CD14-positive monocyte (primary cell): ENCODE measurements around the gene NDUFAF8. TPM values are rescaled to one million over a fixed set of nuclear protein-coding genes. Genes with fewer than 3 reads are reported as not detected.

ENCODE experiments used
- DNase-seq, 3 donors: peaks; one replicate each; pipeline ENCODE4 v3.0.0-alpha.2; 2011 to 2022
- H2AFZ ChIP-seq: 2 replicates; pipeline ENCODE4 v1.6.0; 2012; ENCODE audit warnings: mild to moderate bottlenecking, low read depth, low read length, inconsistent platforms; ENCODE audit not compliant: insufficient read depth, poor library complexity, severe bottlenecking
- H3K27ac ChIP-seq, 2 donors: 1 replicate in 1 of 2; 2 replicates in 1 of 2; pipeline ENCODE4 v1.5.1; 2012 to 2013; ENCODE audit warnings: low read length in 2 of 2, control low read depth in 1 of 2, inconsistent platforms in 1 of 2, low read depth in 1 of 2, mild to moderate bottlenecking in 1 of 2
- H3K27me3 ChIP-seq, 2 donors: one replicate each; pipeline versions ENCODE4 v1.6.0 to v1.6.1; 2011 to 2013; ENCODE audit warnings: low read length in 2 of 2; ENCODE audit not compliant: control insufficient read depth in 2 of 2, insufficient read depth in 2 of 2
- H3K36me3 ChIP-seq, 2 donors: replicated peaks in 1 of 2; 1 replicate in 1 of 2; 2 replicates in 1 of 2; pipeline versions ENCODE4 v1.5.1 to v1.6.1; 2012 to 2013; ENCODE audit warnings: low read length in 2 of 2, control low read depth in 1 of 2, inconsistent platforms in 1 of 2, mild to moderate bottlenecking in 1 of 2; ENCODE audit not compliant: insufficient read depth in 2 of 2, control insufficient read depth in 1 of 2
- H3K4me1 ChIP-seq, 2 donors: 1 replicate in 1 of 2; 2 replicates in 1 of 2; pipeline versions ENCODE4 v1.5.1 to v1.6.1; 2012 to 2013; ENCODE audit warnings: low read length in 2 of 2, control low read depth in 1 of 2, inconsistent platforms in 1 of 2, mild to moderate bottlenecking in 1 of 2, moderate library complexity in 1 of 2; ENCODE audit not compliant: insufficient read depth in 2 of 2, control insufficient read depth in 1 of 2
- H3K4me2 ChIP-seq: replicated peaks from 2 replicates; pipeline ENCODE3; 2012; ENCODE audit warnings: low read length, moderate library complexity, mild to moderate bottlenecking; ENCODE audit not compliant: poor library complexity, severe bottlenecking; ENCODE audit errors: extremely low read depth
- H3K4me3 ChIP-seq, 3 experiments: fragments of 200-600 bp in 1 of 3; sonication (generic) in 1 of 3; replicated peaks in 1 of 3; 1 replicate in 2 of 3; 2 replicates in 1 of 3; pipeline ENCODE4 v1.5.1; 2011 to 2013; ENCODE audit warnings: low read length in 3 of 3, mild to moderate bottlenecking in 3 of 3, control low read depth in 2 of 3, low read depth in 2 of 3, inconsistent platforms in 1 of 3, moderate library complexity in 1 of 3
- H3K79me2 ChIP-seq: 2 replicates; pipeline ENCODE4 v1.6.0; 2012; ENCODE audit warnings: mild to moderate bottlenecking, control low read depth, inconsistent platforms, low read length, moderate library complexity; ENCODE audit not compliant: insufficient read depth
- H3K9ac ChIP-seq: 2 replicates; pipeline ENCODE4 v1.6.0; 2017; ENCODE audit warnings: low read length, mild to moderate bottlenecking; ENCODE audit not compliant: insufficient read depth, poor library complexity, severe bottlenecking
- H3K9me3 ChIP-seq, 2 donors: replicated peaks in 1 of 2; 1 replicate in 1 of 2; 2 replicates in 1 of 2; pipeline versions ENCODE4 v1.5.1 to v1.6.1; 2012 to 2013; ENCODE audit warnings: low read length in 2 of 2, control low read depth in 1 of 2; ENCODE audit not compliant: control insufficient read depth in 1 of 2, insufficient read depth in 1 of 2
- H4K20me1 ChIP-seq: 2 replicates; pipeline ENCODE4 v1.6.0; 2012; ENCODE audit warnings: mild to moderate bottlenecking, low read length, control low read depth, moderate library complexity; ENCODE audit not compliant: insufficient read depth
- H3K27ac Mint-ChIP-seq, 7 donors: one replicate each; pipeline ENCODE4 v1.8.0; 2020; ENCODE audit warnings: mild to moderate bottlenecking in 7 of 7, mixed read lengths in 7 of 7, moderate library complexity in 6 of 7, inconsistent platforms in 2 of 7
- H3K27me3 Mint-ChIP-seq, 3 donors: one replicate each; pipeline ENCODE4 v1.8.0; 2021 to 2022; ENCODE audit warnings: low read depth in 3 of 3, mild to moderate bottlenecking in 3 of 3, mixed read lengths in 3 of 3, moderate library complexity in 3 of 3, inconsistent platforms in 1 of 3
- H3K36me3 Mint-ChIP-seq, 2 donors: one replicate each; pipeline ENCODE4 v1.8.0; 2020; ENCODE audit warnings: mixed read lengths in 2 of 2, inconsistent platforms in 1 of 2, mild to moderate bottlenecking in 1 of 2
- H3K4me1 Mint-ChIP-seq: one replicate; pipeline ENCODE4 v1.8.0; 2020; ENCODE audit warnings: mild to moderate bottlenecking, mixed read lengths
- H3K4me3 Mint-ChIP-seq, 2 donors: one replicate each; pipeline ENCODE4 v1.8.0; 2020; ENCODE audit warnings: mild to moderate bottlenecking in 2 of 2, mixed read lengths in 2 of 2, moderate library complexity in 1 of 2
- H3K9me3 Mint-ChIP-seq, 7 donors: one replicate each; pipeline ENCODE4 v1.8.0; 2020 to 2022; ENCODE audit warnings: mixed read lengths in 7 of 7, mild to moderate bottlenecking in 6 of 7, moderate library complexity in 6 of 7, inconsistent platforms in 2 of 7
- CTCF ChIP-seq: fragments of 200-600 bp; IDR thresholded peaks from one replicate; pipeline ENCODE4 v1.8.0; 2022; ENCODE audit warnings: antibody characterized with exemption, mild to moderate bottlenecking
- WGBS: methylation state at CpG from one replicate; pipeline ENCODE4 v1.1.5; 2013; ENCODE audit warnings: missing lambda C conversion rate; ENCODE audit not compliant: insufficient coverage; 5-methylcytosine and 5-hydroxymethylcytosine counted together
- intact Hi-C, 2 donors: fragments of 100-400 bp; cut with micrococcal nuclease; formaldehyde crosslinking; loops; one replicate each; pipeline versions ENCODE4 v1.15.0 to v1.15.1; 2023
- polyA plus RNA-seq, 3 donors: library from polyadenylated mRNA; depleted of rRNA in 1 of 3; unstranded in 2 of 3; stranded (reverse) in 1 of 3; fragments of 300-500 nt in 2 of 3; fragments of >200 nt in 1 of 3; fragmentation: Illumina TruSeq in 2 of 3; gene quantifications; 1 replicate in 2 of 3; 2 replicates in 1 of 3; pipeline ENCODE4 v1.2.3, GENCODE V29; 2012 to 2021

The NDUFAF8 gene
- polyA plus RNA-seq, 3 donors: 27.0 to 61.3 (median 41.0) TPM

- Mint-ChIP-seq H3K27ac (peak overlapping the region; percentile 70 to 87 (median 79)), H3K27me3 (no peaks in the 10 kb centered on the region), H3K4me1 (peaks cover 40% of the 10 kb centered on the region), H3K9me3 (peaks cover 0 to 2% (median 0%) of the 10 kb centered on the region in 7 donors), H3K36me3 (peaks cover 22 to 38% of the 10 kb centered on the region in 2 donors), H3K4me3 (peak overlapping the region in 1 of 2 donors; percentile 75)
- Histone ChIP-seq H3K36me3 (peaks cover 41 to 42% of the 10 kb centered on the region in 2 donors), H3K4me3 (peak overlapping the region in 1 of 3 experiments; percentile 34), H3K4me1 (peaks cover 40 to 44% of the 10 kb centered on the region in 2 donors), H3K9ac (peak overlapping the region; percentile 19), H2AFZ (peak overlapping the region; percentile 38), H3K9me3 (no peaks in the 10 kb centered on the region), H3K79me2 (no peaks in the 10 kb centered on the region), H4K20me1 (peaks cover 17% of the 10 kb centered on the region), H3K27me3 (no peaks in the 10 kb centered on the region), H3K27ac (peak overlapping the region; percentile 54 to 72), H3K4me2 (peak overlapping the region; percentile 31)
- intact Hi-C loops: loop anchor here in 1 of 2 donors (10.0 kb wide), 1 partner anchor 194 kb away; the partner anchor contains the start of gene BAIAP2
- TF ChIP-seq CTCF: no peak
- 24% methylated on average over 5 of the region's 9 CpGs for WGBS
- peak; percentile 62 to 80 (median 74) for DNase-seq
Observed at GRCh38 chr17:81228420-81228819, 10.7 kb upstream of the NDUFAF8 start.

GRCh38 chr17:81228834-81229665, 10.1 kb upstream of the NDUFAF8 start:
- H3K27me3 Mint-ChIP-seq: no peaks in the 10 kb centered on the region
- 74% methylated on average over 29 of the region's 32 CpGs for WGBS
- H3K36me3 Mint-ChIP-seq: peaks cover 24 to 44% of the 10 kb centered on the region in 2 donors
- Histone ChIP-seq H3K27ac (peak overlapping the region; percentile 54 to 72), H3K9me3 (no peaks in the 10 kb centered on the region), H4K20me1 (peaks cover 23% of the 10 kb centered on the region), H2AFZ (peak overlapping the region; percentile 38), H3K9ac (peak overlapping the region; percentile 19), H3K4me1 (peaks cover 34 to 38% of the 10 kb centered on the region in 2 donors), H3K36me3 (peaks cover 47 to 48% of the 10 kb centered on the region in 2 donors), H3K79me2 (peaks cover under 1% of the 10 kb centered on the region), H3K4me2 (peak overlapping the region; percentile 31), H3K4me3 (peak overlapping the region in 1 of 3 experiments; percentile 34), H3K27me3 (no peaks in the 10 kb centered on the region)
- H3K27ac Mint-ChIP-seq: peak overlapping the region; percentile 70 to 87 (median 79)
- no peak for TF ChIP-seq CTCF
- intact Hi-C loops: loop anchor here in 1 of 2 donors (10.0 kb wide), 1 partner anchor 194 kb away; the partner anchor contains the start of gene BAIAP2
- peaks cover 34% of the 10 kb centered on the region for H3K4me1 Mint-ChIP-seq
- no peak for DNase-seq
- peaks cover 0 to 2% (median 0%) of the 10 kb centered on the region in 7 donors for H3K9me3 Mint-ChIP-seq
- peak overlapping the region in 1 of 2 donors; percentile 75 for H3K4me3 Mint-ChIP-seq
